ENCODE measurements around the gene TREM2.

Gene TREM2

DNA sequence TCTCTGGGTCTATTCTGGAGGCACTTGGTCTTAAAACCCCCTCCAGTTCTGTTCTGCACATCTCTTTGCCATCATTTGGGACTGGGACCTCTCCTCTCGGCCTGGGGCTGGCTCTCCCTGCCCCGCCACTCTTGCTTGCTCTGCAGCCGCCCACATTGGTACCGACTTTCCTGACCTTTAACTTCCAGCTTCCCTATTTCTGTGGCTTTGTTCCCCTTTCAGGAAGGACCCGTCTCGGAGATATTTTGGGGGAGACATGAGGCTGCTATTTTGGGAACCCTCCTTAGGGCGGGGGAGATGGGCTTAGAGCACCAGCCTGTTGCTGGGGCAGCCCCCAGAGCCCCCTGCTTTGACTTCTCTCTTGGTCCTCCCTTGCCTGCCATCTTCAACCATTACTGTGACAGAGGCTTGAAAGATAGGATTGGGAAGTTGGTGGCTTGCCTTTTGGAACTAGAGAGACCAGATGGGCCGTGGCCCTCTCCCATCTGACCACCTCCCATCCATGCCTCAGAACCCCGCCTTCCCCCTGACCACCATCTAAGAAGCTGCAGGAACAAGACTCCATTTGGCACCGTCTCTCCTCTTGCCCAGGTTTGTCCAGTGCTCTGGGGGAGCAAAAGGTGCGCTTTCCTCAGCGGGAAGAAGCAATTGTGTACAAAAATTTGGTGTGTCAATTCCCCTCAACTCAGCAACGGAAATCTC is 914 bp downstream of the TREM2 start:
- Histone ChIP-seq H3K36me3 (no peaks in the 10 kb centered on the region), H3K9me3 (ENCODE audit: severe bottlenecking) (no peaks in the 10 kb centered on the region), H3K4me3 (ENCODE audit: low read depth, low read length) (no peak overlapping the region), H3K27ac (no peak overlapping the region), H3K27me3 (ENCODE audit: insufficient read depth, low read depth, severe bottlenecking) (no peaks in the 10 kb centered on the region)
- TF ChIP-seq CTCF (IDR thresholded peaks at IDR 0.05; ENCODE audit: low read depth, low read length), result no peak
- no peak for DNase-seq

DNA sequence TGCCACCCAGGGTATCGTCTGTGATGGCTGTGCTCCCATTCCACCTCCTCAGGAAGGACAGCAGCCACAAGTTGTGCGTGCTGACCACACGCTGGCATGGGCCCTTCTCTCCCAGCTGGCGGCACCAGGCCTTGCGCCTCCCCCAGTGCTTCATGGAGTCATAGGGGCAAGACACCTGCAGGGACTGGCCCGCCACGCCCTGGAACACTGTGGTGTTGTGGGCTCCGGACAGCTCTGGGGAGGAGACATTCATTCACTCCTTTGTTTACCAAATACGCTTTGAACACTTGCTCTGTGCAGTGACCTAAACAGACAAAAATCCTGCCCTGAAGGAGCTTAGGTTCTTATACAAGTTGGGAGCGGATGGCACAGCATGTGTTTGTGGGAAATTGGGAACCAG is 1.5 kb downstream of the TREM2 start:
- no peak for TF ChIP-seq CTCF (IDR thresholded peaks at IDR 0.05; ENCODE audit: low read depth, low read length)
- no peaks in the 10 kb centered on the region for H3K9me3 ChIP-seq (ENCODE audit: severe bottlenecking)
- no peak for DNase-seq
- no peak overlapping the region for H3K27ac ChIP-seq
- H3K27me3 ChIP-seq (ENCODE audit: insufficient read depth, low read depth, severe bottlenecking), result no peaks in the 10 kb centered on the region
- H3K4me3 ChIP-seq (ENCODE audit: low read depth, low read length), result no peak overlapping the region
- no peaks in the 10 kb centered on the region for H3K36me3 ChIP-seq

DNA sequence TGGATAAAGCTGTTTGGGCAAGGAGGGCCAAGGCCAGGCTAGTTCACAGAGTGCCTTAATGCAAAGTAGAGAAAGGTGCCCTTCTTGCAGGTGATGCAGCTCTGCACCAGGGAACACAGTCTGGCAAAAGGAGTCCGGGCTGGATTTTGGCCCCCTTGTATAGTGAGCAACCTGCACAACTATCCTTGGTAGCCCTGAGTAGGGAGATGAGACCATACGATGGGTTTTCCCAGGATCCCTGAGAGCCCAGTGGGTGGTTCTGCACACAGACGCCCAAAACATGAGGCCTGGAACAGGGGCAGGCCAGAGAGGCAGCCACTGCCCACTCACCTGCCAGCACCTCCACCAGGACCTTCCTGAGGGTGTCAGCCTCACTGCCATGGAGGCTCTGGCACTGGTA is 2.0 kb downstream of the TREM2 start:
- H3K4me3 ChIP-seq (ENCODE audit: low read depth, low read length), result no peak overlapping the region
- H3K27ac ChIP-seq, result no peak overlapping the region
- H3K27me3 ChIP-seq (ENCODE audit: insufficient read depth, low read depth, severe bottlenecking), result no peaks in the 10 kb centered on the region
- H3K36me3 ChIP-seq, result no peaks in the 10 kb centered on the region
- no peak for TF ChIP-seq CTCF (IDR thresholded peaks at IDR 0.05; ENCODE audit: low read depth, low read length)
- no peak for DNase-seq
- no peaks in the 10 kb centered on the region for H3K9me3 ChIP-seq (ENCODE audit: severe bottlenecking)

GRCh38 chr6:41159415-41160082 is 3.4 kb downstream of the TREM2 start:
- TF ChIP-seq CTCF (IDR thresholded peaks at IDR 0.05; ENCODE audit: low read depth, low read length), result no peak
- no peaks in the 10 kb centered on the region for H3K36me3 ChIP-seq
- H3K27ac ChIP-seq, result no peak overlapping the region
- H3K4me3 ChIP-seq (ENCODE audit: low read depth, low read length), result no peak overlapping the region
- H3K27me3 ChIP-seq (ENCODE audit: insufficient read depth, low read depth, severe bottlenecking), result no peaks in the 10 kb centered on the region
- DNase-seq, result no peak
- no peaks in the 10 kb centered on the region for H3K9me3 ChIP-seq (ENCODE audit: severe bottlenecking)

GRCh38 chr6:41157323-41157722 is 5.6 kb downstream of the TREM2 start:
- H3K4me3 ChIP-seq (ENCODE audit: low read depth, low read length), result no peak overlapping the region
- no peaks in the 10 kb centered on the region for H3K9me3 ChIP-seq (ENCODE audit: severe bottlenecking)
- no peaks in the 10 kb centered on the region for H3K27me3 ChIP-seq (ENCODE audit: insufficient read depth, low read depth, severe bottlenecking)
- no peak for DNase-seq
- H3K36me3 ChIP-seq, result no peaks in the 10 kb centered on the region
- no peak for TF ChIP-seq CTCF (IDR thresholded peaks at IDR 0.05; ENCODE audit: low read depth, low read length)
- H3K27ac ChIP-seq, result no peak overlapping the region

Measured in WERI-Rb-1 (cell line).